Esophagus squamous epithelium (tissue), 5 donors: ENCODE measurements around the gene CENPVL3. TPM values are rescaled to one million over a fixed set of nuclear protein-coding genes. Genes with fewer than 3 reads are reported as not detected.
"Not testable (repeated sequence)": the region's sequence is repeated elsewhere in the genome, so short reads cannot be mapped to it uniquely, and the experiment has no call there.

Source experiments
- DNase-seq: peaks from one replicate; lab custom pipeline; 2025; lab: John Stamatoyannopoulos, UW
- H3K27ac ChIP-seq, 4 donors: fragments of 200-600 bp; sonication (generic); one replicate each; pipeline ENCODE4 v1.5.1; 2016 to 2019; ENCODE audit warnings: mild to moderate bottlenecking in 1 of 4
- H3K27me3 ChIP-seq, 4 donors: fragments of 200-600 bp; sonication (generic); 1 replicate in 3 of 4; 2 replicates in 1 of 4; pipeline versions ENCODE4 v1.5.1 to v1.6.0; 2017 to 2021; ENCODE audit warnings: antibody characterized with exemption in 1 of 4
- H3K36me3 ChIP-seq, 3 donors: fragments of 200-600 bp; sonication (generic); one replicate each; pipeline ENCODE4 v1.5.1; 2016 to 2019
- H3K4me1 ChIP-seq, 3 donors: fragments of 200-600 bp; sonication (generic); one replicate each; pipeline ENCODE4 v1.5.1; 2017 to 2019
- H3K4me3 ChIP-seq, 4 donors: fragments of 200-600 bp; sonication (generic); 1 replicate in 3 of 4; 2 replicates in 1 of 4; pipeline ENCODE4 v1.5.1; 2016 to 2019; ENCODE audit warnings: mild to moderate bottlenecking in 2 of 4, moderate library complexity in 1 of 4
- H3K9me3 ChIP-seq, 3 donors: fragments of 200-600 bp; sonication (generic); one replicate each; pipeline ENCODE4 v1.5.1; 2016 to 2019
- POLR2A ChIP-seq, 4 donors: fragments of 450-650 bp; IDR thresholded peaks; one replicate each; pipeline ENCODE4 v1.6.1; 2017; ENCODE audit warnings: antibody characterized with exemption in 4 of 4, mild to moderate bottlenecking in 4 of 4, moderate library complexity in 3 of 4
- WGBS, 2 donors: methylation state at CpG; one replicate each; pipeline ENCODE4 v1.1.5; 2018; 5-methylcytosine and 5-hydroxymethylcytosine counted together
- intact Hi-C: fragments of 100-400 bp; cut with DNase I; formaldehyde crosslinking; loops from one replicate; pipeline ENCODE4 v1.15.0; 2022
- total RNA-seq, 4 donors: library from RNA; depleted of rRNA; stranded (reverse); fragments of >200 nt; gene quantifications; one replicate each; pipeline ENCODE4 v1.1.0, GENCODE V29; 2016
- TF ChIP-seq, protein P1 (sequence below), 6 experiments: fragments of 450-650 bp in 4 of 6; fragments of 200-600 bp in 2 of 6; sonication (generic) in 2 of 6; IDR thresholded peaks; one replicate each; pipeline ENCODE4 v1.5.1; 2016 to 2019; ENCODE audit warnings: antibody characterized with exemption in 6 of 6, mild to moderate bottlenecking in 4 of 6, moderate library complexity in 4 of 6
- donor health status: DM: yes; HTN: yes; CAD: no.

CENPVL3 gene
- not detected for total RNA-seq

- H3K27ac ChIP-seq, H3K36me3 ChIP-seq, intact Hi-C loops, H3K9me3 ChIP-seq, H3K4me1 ChIP-seq, DNase-seq: not testable (repeated sequence)
- 0 to 17% methylated on average over 1 to 2 of the region's 81 CpGs for WGBS, 2 donors
- peak within 1 kb of the TSS in 1 of 4 donors; percentile 34 for H3K4me3 ChIP-seq
- peaks cover 0 to 54% (median 2%) of the 10 kb centered on the region in 4 donors for H3K27me3 ChIP-seq
These were observed at the start of gene CENPVL3 for GRCh38 chrX:51618241-51619155. TSS of gene CENPVL3 (minus strand) at chrX:51618912. CDS start at chrX:51618873, 39 bp downstream.

DNA sequence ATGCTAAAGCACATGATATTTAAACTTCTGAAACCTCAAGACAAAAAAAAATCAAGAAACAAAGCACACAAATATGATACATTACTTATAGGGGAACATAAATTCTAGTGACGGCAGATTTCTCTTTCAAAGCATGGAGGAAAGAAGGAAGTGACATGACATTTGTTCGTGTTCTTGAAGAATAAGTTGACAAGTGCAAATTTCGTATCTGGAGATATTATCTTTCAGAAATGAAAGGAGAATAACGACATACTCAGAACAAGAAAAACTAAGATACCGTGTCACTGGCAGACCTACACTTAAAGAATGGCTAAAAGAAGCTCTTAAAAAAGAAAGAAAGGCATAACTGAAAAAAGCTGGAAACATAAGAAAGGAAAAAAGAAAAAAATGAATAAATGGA lies 47.3 kb upstream of the CENPVL3 start:
- WGBS, 2 donors = 22 to 47% methylated on average over 5 of the region's 5 CpGs
- Histone ChIP-seq H3K27me3 (no peaks in the 10 kb centered on the region), H3K4me3 (no peak overlapping the region), H3K27ac (no peak overlapping the region), H3K9me3 (no peaks in the 10 kb centered on the region), H3K4me1 (no peaks in the 10 kb centered on the region), H3K36me3 (no peaks in the 10 kb centered on the region)
- no peak for DNase-seq
- TF ChIP-seq, protein P1, sequence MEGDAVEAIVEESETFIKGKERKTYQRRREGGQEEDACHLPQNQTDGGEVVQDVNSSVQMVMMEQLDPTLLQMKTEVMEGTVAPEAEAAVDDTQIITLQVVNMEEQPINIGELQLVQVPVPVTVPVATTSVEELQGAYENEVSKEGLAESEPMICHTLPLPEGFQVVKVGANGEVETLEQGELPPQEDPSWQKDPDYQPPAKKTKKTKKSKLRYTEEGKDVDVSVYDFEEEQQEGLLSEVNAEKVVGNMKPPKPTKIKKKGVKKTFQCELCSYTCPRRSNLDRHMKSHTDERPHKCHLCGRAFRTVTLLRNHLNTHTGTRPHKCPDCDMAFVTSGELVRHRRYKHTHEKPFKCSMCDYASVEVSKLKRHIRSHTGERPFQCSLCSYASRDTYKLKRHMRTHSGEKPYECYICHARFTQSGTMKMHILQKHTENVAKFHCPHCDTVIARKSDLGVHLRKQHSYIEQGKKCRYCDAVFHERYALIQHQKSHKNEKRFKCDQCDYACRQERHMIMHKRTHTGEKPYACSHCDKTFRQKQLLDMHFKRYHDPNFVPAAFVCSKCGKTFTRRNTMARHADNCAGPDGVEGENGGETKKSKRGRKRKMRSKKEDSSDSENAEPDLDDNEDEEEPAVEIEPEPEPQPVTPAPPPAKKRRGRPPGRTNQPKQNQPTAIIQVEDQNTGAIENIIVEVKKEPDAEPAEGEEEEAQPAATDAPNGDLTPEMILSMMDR (IDR thresholded peaks at IDR 0.05) = no peak
- TF ChIP-seq POLR2A (IDR thresholded peaks at IDR 0.05) = no peak
- intact Hi-C loops = no loop called here

- WGBS, 2 donors = 48 to 51% methylated on average over 2 of the region's 2 CpGs
- no peak for DNase-seq
- intact Hi-C loops = no loop called here
- no peak overlapping the region for H3K27ac ChIP-seq
- no peak for TF ChIP-seq POLR2A (IDR thresholded peaks at IDR 0.05)
- TF ChIP-seq, protein P1 (IDR thresholded peaks at IDR 0.05) = no peak
- no peaks in the 10 kb centered on the region for H3K4me1 ChIP-seq
- H3K9me3 ChIP-seq = no peaks in the 10 kb centered on the region
- H3K4me3 ChIP-seq = no peak overlapping the region
- H3K36me3 ChIP-seq = no peaks in the 10 kb centered on the region
- H3K27me3 ChIP-seq = peaks cover 0 to 4% (median 0%) of the 10 kb centered on the region in 4 donors
These were observed 24.7 kb upstream of the CENPVL3 start for GRCh38 chrX:51643377-51643776.

DNA sequence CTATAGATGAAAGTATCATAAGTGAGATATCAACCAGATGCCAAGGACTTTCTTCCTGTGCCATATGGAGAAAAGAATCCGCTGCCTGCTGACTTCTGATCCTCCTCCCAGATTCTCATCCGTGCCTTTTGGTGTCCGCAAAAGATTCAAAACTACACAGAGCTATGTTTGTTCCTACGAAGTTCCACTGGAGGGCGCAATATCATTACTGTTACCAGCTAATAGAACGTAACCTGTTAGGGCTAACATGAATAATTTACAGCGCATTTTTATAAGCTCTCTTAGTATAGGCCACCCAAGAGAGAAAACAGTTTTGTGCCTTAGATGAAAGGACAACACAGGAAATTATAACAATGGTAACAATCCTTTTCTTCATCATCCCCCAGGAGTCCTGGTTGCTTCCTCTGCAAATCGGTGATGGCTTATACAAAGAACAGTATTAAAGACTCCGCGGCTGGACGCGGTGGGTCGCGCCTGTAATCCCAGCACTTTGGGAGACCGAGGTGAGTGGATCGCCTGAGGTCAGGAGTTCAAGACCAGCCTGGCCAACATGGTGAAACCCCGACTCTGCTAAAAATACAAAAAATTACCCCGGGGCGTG lies 22.8 kb upstream of the CENPVL3 start:
- intact Hi-C loops = no loop called here
- Histone ChIP-seq H3K4me3 (no peak overlapping the region), H3K36me3 (no peaks in the 10 kb centered on the region), H3K9me3 (no peaks in the 10 kb centered on the region), H3K27ac (no peak overlapping the region), H3K27me3 (peaks cover 0 to 6% (median 0%) of the 10 kb centered on the region in 4 donors), H3K4me1 (no peaks in the 10 kb centered on the region)
- WGBS, 2 donors = 36 to 45% methylated on average over 11 to 19 of the region's 19 CpGs
- no peak for DNase-seq
- TF ChIP-seq, protein P1 (IDR thresholded peaks at IDR 0.05) = peak in 1 of 6 experiments; percentile 40
- no peak for TF ChIP-seq POLR2A (IDR thresholded peaks at IDR 0.05)

- DNase-seq, intact Hi-C loops: not testable (repeated sequence)
These were observed 17.8 kb upstream of the CENPVL3 start for GRCh38 chrX:51636511-51636910.

More at GRCh38 chrX:51636511-51636910, 17.8 kb upstream of the CENPVL3 start:
- not testable (repeated sequence) for H3K27ac ChIP-seq, H3K27me3 ChIP-seq, H3K36me3 ChIP-seq, H3K4me3 ChIP-seq, H3K4me1 ChIP-seq, H3K9me3 ChIP-seq
- 69 to 78% methylated on average over 7 of the region's 7 CpGs for WGBS, 2 donors
